Neural cell (in vitro differentiated cells): Measurements from ENCODE around the gene HERPUD2. TPM values are rescaled to one million over a fixed set of nuclear protein-coding genes. Genes with fewer than 3 reads are reported as not detected.

Experiments used
- H2AFZ ChIP-seq: fragments of 200-600, 300-800 bp; sonication (generic), shearing (Covaris generic); 2 replicates; pipeline ENCODE4 v1.6.0; 2014; ENCODE audit warnings: low read depth, mild to moderate bottlenecking, antibody characterized with exemption, low read length, moderate library complexity
- H3F3A ChIP-seq: fragments of 200-600 bp; shearing (Covaris generic); 2 replicates; pipeline ENCODE4 v1.6.1; 2016; ENCODE audit warnings: mild to moderate bottlenecking, moderate library complexity, mixed read lengths, antibody characterized with exemption, low read length; ENCODE audit not compliant: insufficient read depth, poor library complexity, severe bottlenecking
- H3K27ac ChIP-seq: fragments of 200-600, 300-800 bp; sonication (generic), shearing (Covaris generic); 2 replicates; pipeline ENCODE4 v1.5.1; 2014; ENCODE audit warnings: mild to moderate bottlenecking, low read length, moderate library complexity
- H3K27me3 ChIP-seq: fragments of 300-800, 200-600 bp; sonication (generic), shearing (Covaris generic); 2 replicates; pipeline ENCODE4 v1.6.0; 2014; ENCODE audit warnings: mild to moderate bottlenecking, low read depth, low read length, moderate library complexity; ENCODE audit not compliant: insufficient read depth
- H3K36me3 ChIP-seq: fragments of 300-800, 200-600 bp; sonication (generic), shearing (Covaris generic); 2 replicates; pipeline ENCODE4 v1.5.1; 2014; ENCODE audit warnings: mild to moderate bottlenecking, antibody characterized with exemption, low read length, moderate library complexity; ENCODE audit not compliant: insufficient read depth
- H3K4me2 ChIP-seq: fragments of 300-800, 200-600 bp; sonication (generic), shearing (Covaris generic); 2 replicates; pipeline ENCODE4 v1.6.0; 2014; ENCODE audit warnings: mild to moderate bottlenecking, low read length
- H3K4me3 ChIP-seq: fragments of 300-800, 200-600 bp; sonication (generic), shearing (Covaris generic); 2 replicates; pipeline ENCODE4 v1.5.1; 2014; ENCODE audit warnings: mild to moderate bottlenecking, low read length, moderate library complexity
- H3K79me2 ChIP-seq: fragments of 200-600 bp; shearing (Covaris generic); replicated peaks from 2 replicates; pipeline ENCODE4 v1.6.0; 2014; ENCODE audit warnings: mild to moderate bottlenecking, low read length, moderate library complexity; ENCODE audit not compliant: insufficient read depth
- H3K9ac ChIP-seq: fragments of 300-800, 200-600 bp; sonication (generic), shearing (Covaris generic); 2 replicates; pipeline ENCODE4 v1.6.1; 2016; ENCODE audit warnings: mild to moderate bottlenecking, low read length, mixed read lengths
- H3K9me2 ChIP-seq: fragments of 200-600 bp; shearing (Covaris generic); 2 replicates; pipeline ENCODE4 v1.6.1; 2016; ENCODE audit warnings: mild to moderate bottlenecking, low read length, mixed read lengths; ENCODE audit not compliant: insufficient read depth
- H3K9me3 ChIP-seq: fragments of 200-600, 300-800 bp; sonication (generic), shearing (Covaris generic); 2 replicates; pipeline ENCODE4 v1.6.1; 2016; ENCODE audit warnings: mild to moderate bottlenecking, mixed run types, low read length, moderate library complexity, mixed read lengths
- H4K20me1 ChIP-seq: fragments of 200-600 bp; shearing (Covaris generic); 2 replicates; pipeline ENCODE4 v1.6.1; 2016; ENCODE audit warnings: mild to moderate bottlenecking, mixed run types; ENCODE audit not compliant: insufficient read depth
- CTCF ChIP-seq: fragments of 450-650 bp; IDR thresholded peaks from 2 replicates; pipeline ENCODE4 v1.5.1; 2014; ENCODE audit warnings: antibody characterized with exemption, mild to moderate bottlenecking, moderate library complexity; ENCODE audit not compliant: poor library complexity, severe bottlenecking
- EP300 ChIP-seq: fragments of 450-650 bp; conservative IDR thresholded peaks from 2 replicates; pipeline ENCODE4 v1.6.1; 2014; ENCODE audit warnings: antibody characterized with exemption, mild to moderate bottlenecking, moderate library complexity; ENCODE audit not compliant: poor library complexity, severe bottlenecking
- EZH2 ChIP-seq: fragments of 200-600, 300-800 bp; shearing (Covaris generic), sonication (generic); IDR thresholded peaks from 2 replicates; pipeline ENCODE4 v1.6.1; 2014; ENCODE audit warnings: antibody characterized with exemption, low read length, borderline replicate concordance, mild to moderate bottlenecking; ENCODE audit not compliant: insufficient read depth, poor library complexity, severe bottlenecking
- MXI1 ChIP-seq: fragments of 450-650 bp; conservative IDR thresholded peaks from 2 replicates; pipeline ENCODE4 v1.6.1; 2014; ENCODE audit warnings: antibody characterized with exemption, mild to moderate bottlenecking; ENCODE audit not compliant: poor library complexity, severe bottlenecking
- POLR2AphosphoS5 ChIP-seq: IDR thresholded peaks from 2 replicates; pipeline ENCODE4 v1.6.1; 2012
- RAD21 ChIP-seq: fragments of 450-650 bp; conservative IDR thresholded peaks from 2 replicates; pipeline ENCODE4 v1.6.1; 2014; ENCODE audit warnings: antibody characterized with exemption, mild to moderate bottlenecking, moderate library complexity
- REST ChIP-seq: IDR thresholded peaks from 2 replicates; pipeline ENCODE4 v1.6.1; 2012; ENCODE audit warnings: borderline replicate concordance
- SMC3 ChIP-seq: fragments of 450-650 bp; conservative IDR thresholded peaks from 2 replicates; pipeline ENCODE4 v1.6.1; 2014; ENCODE audit warnings: antibody characterized with exemption, mild to moderate bottlenecking, moderate library complexity; ENCODE audit not compliant: poor library complexity
- TAF1 ChIP-seq: IDR thresholded peaks from 2 replicates; pipeline ENCODE4 v1.6.1; 2012; ENCODE audit warnings: low read depth
- polyA plus RNA-seq: library from polyadenylated mRNA; depleted of rRNA; stranded (reverse); fragments of >200 nt; gene quantifications from 2 replicates; pipeline ENCODE4 v1.2.3, GENCODE V29; 2014

Gene HERPUD2
- polyA plus RNA-seq, 1 donor from 2014 or later, result 16.7 TPM

GRCh38 chr7:35725280-35725680, 30.3 kb upstream of the HERPUD2 start:
- Histone ChIP-seq H3K4me2 (no peak overlapping the region), H3K27me3 (no peaks in the 10 kb centered on the region), H3K36me3 (no peaks in the 10 kb centered on the region), H3K9ac (no peak overlapping the region), H3K79me2 (no peaks in the 10 kb centered on the region), H3K9me3 (no peaks in the 10 kb centered on the region), H3K9me2 (no peaks in the 10 kb centered on the region), H3F3A (no peaks in the 10 kb centered on the region), H3K27ac (no peak overlapping the region), H2AFZ (no peak overlapping the region), H4K20me1 (no peaks in the 10 kb centered on the region), H3K4me3 (no peak overlapping the region)
- TF ChIP-seq REST, result no peak
- TF ChIP-seq RAD21, result no peak
- no peak for TF ChIP-seq EP300
- TF ChIP-seq EZH2, result no peak
- no peak for TF ChIP-seq POLR2AphosphoS5
- TF ChIP-seq TAF1, result no peak
- no peak for TF ChIP-seq SMC3
- no peak for TF ChIP-seq MXI1
- TF ChIP-seq CTCF, result no peak

GRCh38 chr7:35723011-35723410, 28.1 kb upstream of the HERPUD2 start:
- Histone ChIP-seq H3K9me2 (no peaks in the 10 kb centered on the region), H3K27me3 (no peaks in the 10 kb centered on the region), H4K20me1 (no peaks in the 10 kb centered on the region), H3K4me3 (no peak overlapping the region), H3F3A (no peaks in the 10 kb centered on the region), H3K9ac (no peak overlapping the region), H3K79me2 (no peaks in the 10 kb centered on the region), H3K4me2 (no peak overlapping the region), H3K27ac (no peak overlapping the region), H2AFZ (no peak overlapping the region), H3K36me3 (no peaks in the 10 kb centered on the region), H3K9me3 (no peaks in the 10 kb centered on the region)
- TF ChIP-seq MXI1 (no peak), SMC3 (no peak), REST (no peak), POLR2AphosphoS5 (no peak), EZH2 (no peak), CTCF (no peak), EP300 (no peak), TAF1 (no peak), RAD21 (no peak)
